ENCODE results near the gene MCOLN3. TPM values are rescaled to one million over a fixed set of nuclear protein-coding genes. Genes with fewer than 3 reads are reported as not detected.

The MCOLN3 gene
- total RNA-seq, 1 experiment from 2014 or later, result 14.2 TPM

DNA sequence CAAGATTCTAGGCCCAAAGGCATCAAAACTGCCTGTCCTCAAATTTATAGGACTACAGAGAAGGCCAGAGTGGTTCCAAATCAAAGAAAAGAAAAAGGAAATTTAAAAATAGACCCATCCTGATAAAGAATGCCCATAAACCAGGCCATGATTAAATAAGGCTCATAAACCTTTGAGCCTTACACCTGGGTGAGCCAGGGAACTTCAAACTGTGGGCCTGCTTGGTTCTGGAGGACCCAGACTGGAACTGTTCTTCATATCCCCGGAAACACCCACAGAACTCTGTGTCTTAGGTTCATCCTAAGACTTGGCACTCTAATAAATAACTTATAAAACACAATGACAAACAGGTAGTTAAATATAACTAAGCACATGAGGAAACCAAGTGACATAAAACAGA lies 80.2 kb downstream of the MCOLN3 start:
- ATAC-seq (no peak), DNase-seq (ENCODE audit: low read depth, low spot score) (no peak)
- TF ChIP-seq SIN3A (IDR thresholded peaks at IDR 0.05; ENCODE audit: borderline replicate concordance, insufficient read depth, low read depth, low read length) (no peak), POLR2AphosphoS5 (IDR thresholded peaks at IDR 0.05; ENCODE audit: low read depth, low read length) (no peak), TCF7L2 (IDR thresholded peaks at IDR 0.05; ENCODE audit: low read depth, low read length) (no peak)
- TF ChIP-seq, protein P1, sequence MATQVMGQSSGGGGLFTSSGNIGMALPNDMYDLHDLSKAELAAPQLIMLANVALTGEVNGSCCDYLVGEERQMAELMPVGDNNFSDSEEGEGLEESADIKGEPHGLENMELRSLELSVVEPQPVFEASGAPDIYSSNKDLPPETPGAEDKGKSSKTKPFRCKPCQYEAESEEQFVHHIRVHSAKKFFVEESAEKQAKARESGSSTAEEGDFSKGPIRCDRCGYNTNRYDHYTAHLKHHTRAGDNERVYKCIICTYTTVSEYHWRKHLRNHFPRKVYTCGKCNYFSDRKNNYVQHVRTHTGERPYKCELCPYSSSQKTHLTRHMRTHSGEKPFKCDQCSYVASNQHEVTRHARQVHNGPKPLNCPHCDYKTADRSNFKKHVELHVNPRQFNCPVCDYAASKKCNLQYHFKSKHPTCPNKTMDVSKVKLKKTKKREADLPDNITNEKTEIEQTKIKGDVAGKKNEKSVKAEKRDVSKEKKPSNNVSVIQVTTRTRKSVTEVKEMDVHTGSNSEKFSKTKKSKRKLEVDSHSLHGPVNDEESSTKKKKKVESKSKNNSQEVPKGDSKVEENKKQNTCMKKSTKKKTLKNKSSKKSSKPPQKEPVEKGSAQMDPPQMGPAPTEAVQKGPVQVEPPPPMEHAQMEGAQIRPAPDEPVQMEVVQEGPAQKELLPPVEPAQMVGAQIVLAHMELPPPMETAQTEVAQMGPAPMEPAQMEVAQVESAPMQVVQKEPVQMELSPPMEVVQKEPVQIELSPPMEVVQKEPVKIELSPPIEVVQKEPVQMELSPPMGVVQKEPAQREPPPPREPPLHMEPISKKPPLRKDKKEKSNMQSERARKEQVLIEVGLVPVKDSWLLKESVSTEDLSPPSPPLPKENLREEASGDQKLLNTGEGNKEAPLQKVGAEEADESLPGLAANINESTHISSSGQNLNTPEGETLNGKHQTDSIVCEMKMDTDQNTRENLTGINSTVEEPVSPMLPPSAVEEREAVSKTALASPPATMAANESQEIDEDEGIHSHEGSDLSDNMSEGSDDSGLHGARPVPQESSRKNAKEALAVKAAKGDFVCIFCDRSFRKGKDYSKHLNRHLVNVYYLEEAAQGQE (IDR thresholded peaks at IDR 0.05; ENCODE audit: insufficient read depth in 1 of 2, low read depth in 2 of 2, low read length in 1 of 2), result no peak
- TF ChIP-seq, protein P2, sequence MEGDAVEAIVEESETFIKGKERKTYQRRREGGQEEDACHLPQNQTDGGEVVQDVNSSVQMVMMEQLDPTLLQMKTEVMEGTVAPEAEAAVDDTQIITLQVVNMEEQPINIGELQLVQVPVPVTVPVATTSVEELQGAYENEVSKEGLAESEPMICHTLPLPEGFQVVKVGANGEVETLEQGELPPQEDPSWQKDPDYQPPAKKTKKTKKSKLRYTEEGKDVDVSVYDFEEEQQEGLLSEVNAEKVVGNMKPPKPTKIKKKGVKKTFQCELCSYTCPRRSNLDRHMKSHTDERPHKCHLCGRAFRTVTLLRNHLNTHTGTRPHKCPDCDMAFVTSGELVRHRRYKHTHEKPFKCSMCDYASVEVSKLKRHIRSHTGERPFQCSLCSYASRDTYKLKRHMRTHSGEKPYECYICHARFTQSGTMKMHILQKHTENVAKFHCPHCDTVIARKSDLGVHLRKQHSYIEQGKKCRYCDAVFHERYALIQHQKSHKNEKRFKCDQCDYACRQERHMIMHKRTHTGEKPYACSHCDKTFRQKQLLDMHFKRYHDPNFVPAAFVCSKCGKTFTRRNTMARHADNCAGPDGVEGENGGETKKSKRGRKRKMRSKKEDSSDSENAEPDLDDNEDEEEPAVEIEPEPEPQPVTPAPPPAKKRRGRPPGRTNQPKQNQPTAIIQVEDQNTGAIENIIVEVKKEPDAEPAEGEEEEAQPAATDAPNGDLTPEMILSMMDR (IDR thresholded peaks at IDR 0.05), result no peak
- H3K27me3 ChIP-seq (ENCODE audit: control insufficient read depth, insufficient read depth, low read length), result no peaks in the 10 kb centered on the region
- no peak overlapping the region for H3K4me3 ChIP-seq (ENCODE audit: low read depth in 2 of 2, low read length in 2 of 2)
- H3K36me3 ChIP-seq (ENCODE audit: control insufficient read depth, insufficient read depth, low read length), result no peaks in the 10 kb centered on the region
- CTCF ChIA-PET, result no interaction called here
- in situ Hi-C loops (cut with HindIII; ENCODE audit: low pct_unique_long_range_greater_than_20kb, low sequenced_read_pairs) (no loop called here), intact Hi-C loops (cut with micrococcal nuclease; ENCODE audit: unreplicated experiment) (no loop called here)
- no peak overlapping the region for H3K27ac ChIP-seq (ENCODE audit: low read length)
- no TSS peak for BruUV-seq (replicated peaks)
- POLR2A ChIA-PET, result no interaction called here
- H3K9me3 ChIP-seq (ENCODE audit: control insufficient read depth, insufficient read depth, low read depth, low read length), result no peaks in the 10 kb centered on the region
- H3K4me1 ChIP-seq (ENCODE audit: control insufficient read depth, insufficient read depth, low read length), result peaks cover 6% of the 10 kb centered on the region

Other genes starting within 250 kb of the MCOLN3 start
- 6.3 TPM for gene LPAR3, start 155.3 kb downstream of the MCOLN3 start, total RNA-seq (2021; ENCODE audit: unreplicated experiment)
- 22.5 TPM for gene MCOLN2, start 51.4 kb downstream of the MCOLN3 start, total RNA-seq (2021; ENCODE audit: unreplicated experiment)
- gene SYDE2, start 152.5 kb upstream of the MCOLN3 start, total RNA-seq (2021; ENCODE audit: unreplicated experiment), result 18.2 TPM
- gene C1orf52, start 211.2 kb upstream of the MCOLN3 start, total RNA-seq (2021; ENCODE audit: unreplicated experiment), result 51.6 TPM
- 69.9 TPM for gene BCL10, start 228.1 kb upstream of the MCOLN3 start, total RNA-seq (2021; ENCODE audit: unreplicated experiment)